GM10266 (cell line): ENCODE measurements around the gene FOXP1.

ENCODE experiments used
- DNase-seq: peaks from one replicate; pipeline ENCODE4 v3.0.0; 2012; ENCODE audit errors: extremely low spot score
- CTCF ChIP-seq: IDR thresholded peaks from 2 replicates; pipeline ENCODE4 v1.5.1; 2012; ENCODE audit warnings: mild to moderate bottlenecking, low read depth; ENCODE audit not compliant: control insufficient read depth, insufficient read depth; ENCODE audit errors: missing control alignments

FOXP1 gene

GRCh38 chr3:71048948-71049347, 534.6 kb downstream of the FOXP1 start:
- TF ChIP-seq CTCF = no peak
- no peak for DNase-seq

DNA sequence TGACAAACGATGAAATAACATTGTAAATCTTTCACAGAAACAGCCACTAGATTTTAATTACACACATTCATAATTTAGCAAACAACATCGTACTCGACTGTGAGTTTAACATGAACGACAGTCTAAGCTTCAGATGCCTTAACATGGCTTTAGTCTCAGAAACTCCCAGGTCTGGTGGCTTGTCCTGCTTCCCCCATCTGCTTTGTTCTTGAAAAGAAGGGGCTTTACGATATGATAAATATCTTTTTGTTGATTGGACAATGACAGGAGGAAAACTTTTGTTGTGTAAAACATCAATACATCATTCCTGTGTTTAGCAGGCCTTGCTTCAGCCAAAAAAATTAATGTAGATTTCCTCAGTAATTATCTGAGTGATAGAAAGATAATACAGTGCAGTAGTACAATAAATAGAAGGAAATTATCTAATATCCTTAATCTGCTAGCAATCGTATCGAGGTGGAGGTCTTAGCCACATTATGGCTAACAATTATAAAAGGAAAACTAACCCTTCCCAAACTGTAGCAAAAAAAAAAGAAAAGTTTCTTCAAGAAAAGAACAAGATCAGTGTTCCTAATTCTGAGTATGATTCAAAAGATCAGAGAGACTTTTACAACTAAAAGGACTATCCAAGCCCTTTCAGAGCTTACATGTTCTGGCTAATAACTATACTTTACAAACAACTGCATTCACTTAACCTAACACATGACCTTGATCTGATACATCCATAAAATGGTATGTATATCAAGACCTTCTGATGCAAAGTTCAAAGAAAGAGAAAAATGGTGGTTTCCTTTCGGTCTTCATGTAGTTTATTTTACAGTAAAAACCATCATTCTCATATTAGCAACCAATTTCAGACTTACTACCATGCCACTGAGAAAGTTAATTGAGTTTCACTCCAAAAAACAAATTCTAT, 535.7 kb downstream of the FOXP1 start:
- no peak for TF ChIP-seq CTCF
- no peak for DNase-seq

DNA sequence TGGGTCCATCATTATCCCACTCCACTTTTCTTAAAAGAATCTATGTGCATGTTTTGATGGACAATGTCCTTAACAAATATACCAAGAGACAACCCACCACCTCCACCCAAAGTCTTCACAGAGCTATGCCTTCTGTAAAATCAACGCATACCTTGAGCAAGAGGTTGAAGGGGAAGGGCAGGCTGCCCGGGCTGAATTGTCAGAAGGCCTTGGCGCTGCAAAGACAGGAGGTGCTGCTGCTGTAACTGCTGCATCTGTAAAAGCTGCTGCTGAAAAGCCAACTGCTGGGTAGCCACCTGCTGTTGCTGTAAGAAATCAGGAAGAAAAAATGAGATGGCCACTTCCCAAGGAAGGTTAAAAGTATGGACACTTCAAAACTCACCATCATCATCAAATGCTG, 536.7 kb downstream of the FOXP1 start:
- TF ChIP-seq CTCF = no peak
- no peak for DNase-seq

DNA sequence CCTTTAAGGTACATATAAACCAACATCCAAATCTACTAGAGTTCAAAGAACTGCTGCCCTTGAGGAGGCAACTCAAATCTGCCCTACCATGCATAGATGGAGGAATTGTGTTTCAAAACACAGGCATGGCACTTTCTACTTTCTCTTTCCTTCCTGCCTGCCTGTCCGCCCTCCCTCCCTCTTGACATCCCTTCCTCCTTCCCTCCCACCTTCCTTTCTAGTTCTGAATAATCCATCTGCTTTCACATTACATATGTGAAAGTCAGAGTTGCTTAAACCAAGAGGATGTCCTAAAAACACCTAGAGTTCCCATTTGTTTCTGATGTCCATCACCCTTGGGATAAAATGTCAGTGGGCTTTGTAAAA, 537.6 kb downstream of the FOXP1 start:
- TF ChIP-seq CTCF = no peak
- no peak for DNase-seq

- DNase-seq = no peak
- no peak for TF ChIP-seq CTCF
Measured at GRCh38 chr3:71045212-71045916, 538.2 kb downstream of the FOXP1 start.

GRCh38 chr3:71042759-71043158, 540.8 kb downstream of the FOXP1 start:
- no peak for DNase-seq
- no peak for TF ChIP-seq CTCF

GRCh38 chr3:71041371-71041770, 542.2 kb downstream of the FOXP1 start:
- no peak for TF ChIP-seq CTCF
- no peak for DNase-seq
